BJ (cell line): ENCODE data around the gene RAB21. TPM values are rescaled to one million over a fixed set of nuclear protein-coding genes. Genes with fewer than 3 reads are reported as not detected.
A peak's percentile ranks its signal among the peaks of the same experiment; 100 is the strongest.

ENCODE experiments used
- CTCF ChIA-PET: fragments of 350-600 bp; formaldehyde crosslinking; extraction: SDS; loops from one replicate; lab custom pipeline; 2021; ENCODE audit warnings: antibody characterized with exemption, inconsistent platforms; lab: Yijun Ruan, JAX
- POLR2A ChIA-PET: fragments of 300-600 bp; sonication (Branson Sonifier 250); formaldehyde crosslinking; extraction: SDS; loops from one replicate; lab custom pipeline; 2021; ENCODE audit warnings: antibody characterized with exemption; lab: Charles Lee
- DNase-seq: peaks from one replicate; pipeline ENCODE4 v3.0.0-alpha.2; 2011; ENCODE audit warnings: low read depth
- H3K27me3 ChIP-seq: 2 replicates; pipeline ENCODE4 v1.6.0; 2011; ENCODE audit warnings: low read length; ENCODE audit not compliant: control insufficient read depth, insufficient read depth
- H3K36me3 ChIP-seq: 2 replicates; pipeline ENCODE4 v1.5.1; 2011; ENCODE audit warnings: low read length; ENCODE audit not compliant: control insufficient read depth, insufficient read depth
- H3K4me3 ChIP-seq: 2 replicates; pipeline ENCODE4 v1.5.1; 2011; ENCODE audit warnings: low read depth, mild to moderate bottlenecking, control low read depth, low read length
- CTCF ChIP-seq: IDR thresholded peaks from 2 replicates; pipeline ENCODE4 v1.5.1; 2011; ENCODE audit warnings: low read depth, mild to moderate bottlenecking, control low read depth, inconsistent platforms, low read length, moderate library complexity; ENCODE audit not compliant: insufficient read depth
- polyA plus RNA-seq: library from polyadenylated mRNA; depleted of rRNA; stranded (reverse); fragments of >200 nt; gene quantifications from 2 replicates; pipeline ENCODE4 v1.2.3, GENCODE V29; 2011

RAB21 gene
- polyA plus RNA-seq, 1 experiment, result 3.6 TPM

- H3K4me3 ChIP-seq, result no peak overlapping the region
- no peaks in the 10 kb centered on the region for H3K27me3 ChIP-seq
- no peak for TF ChIP-seq CTCF
- H3K36me3 ChIP-seq, result no peaks in the 10 kb centered on the region
- DNase-seq, result no peak
- POLR2A ChIA-PET, result no interaction called here
- CTCF ChIA-PET, result no interaction called here
These were observed 74.2 kb downstream of the RAB21 start for GRCh38 chr12:71828813-71829212.

GRCh38 chr12:71837356-71837755 is 82.7 kb downstream of the RAB21 start:
- no peak for TF ChIP-seq CTCF
- ChIA-PET CTCF (interaction anchor here (0.6 kb wide), 1 partner anchor 576 kb away, joined by 3 read pairs; no protein-coding TSS in a partner anchor), POLR2A (no interaction called here)
- no peaks in the 10 kb centered on the region for H3K27me3 ChIP-seq
- no peaks in the 10 kb centered on the region for H3K36me3 ChIP-seq
- H3K4me3 ChIP-seq, result no peak overlapping the region
- no peak for DNase-seq

GRCh38 chr12:71838231-71838630 is 83.6 kb downstream of the RAB21 start:
- POLR2A ChIA-PET, result no interaction called here
- H3K27me3 ChIP-seq, result no peaks in the 10 kb centered on the region
- CTCF ChIA-PET, result interaction anchor here (1.1 kb wide), 1 partner anchor 50 kb away, joined by 3 read pairs; no protein-coding TSS in a partner anchor
- no peak overlapping the region for H3K4me3 ChIP-seq
- DNase-seq, result no peak
- no peaks in the 10 kb centered on the region for H3K36me3 ChIP-seq
- TF ChIP-seq CTCF, result no peak

- ChIA-PET POLR2A (no interaction called here), CTCF (interaction anchor here (1.1 to 2.0 kb wide), 3 partner anchors 10 to 51 kb away, joined by 3 to 5 read pairs (median 4); no protein-coding TSS in a partner anchor)
- DNase-seq, result no peak
- no peak for TF ChIP-seq CTCF
- Histone ChIP-seq H3K4me3 (no peak overlapping the region), H3K27me3 (no peaks in the 10 kb centered on the region), H3K36me3 (no peaks in the 10 kb centered on the region)
These were observed 84.0 kb downstream of the RAB21 start for GRCh38 chr12:71838676-71839075.

GRCh38 chr12:71840231-71840847 is 85.7 kb downstream of the RAB21 start:
- peak; percentile 18 for DNase-seq
- peak overlapping the region; percentile 80 for H3K4me3 ChIP-seq
- no peaks in the 10 kb centered on the region for H3K27me3 ChIP-seq
- no peak for TF ChIP-seq CTCF
- ChIA-PET POLR2A (interaction anchor here (1.0 kb wide), 1 partner anchor 60 kb away, joined by 3 read pairs; no protein-coding TSS in a partner anchor), CTCF (interaction anchor here (1.8 to 2.0 kb wide), 3 partner anchors 9 to 60 kb away, joined by 4 to 5 read pairs (median 5); no protein-coding TSS in a partner anchor)
- no peaks in the 10 kb centered on the region for H3K36me3 ChIP-seq
